Measurements from ENCODE around the gene PRR20G.

The PRR20G gene

GRCh38 chr3:127238602-127239001 is 49.2 kb downstream of the PRR20G start:
- DNase-seq, result no peak
- no peaks in the 10 kb centered on the region for H3K4me1 ChIP-seq (ENCODE audit: control insufficient read depth, insufficient read depth, low read length, poor library complexity, severe bottlenecking)
- H3K36me3 ChIP-seq (ENCODE audit: control insufficient read depth, insufficient read depth, low read length), result no peaks in the 10 kb centered on the region
- H3K9me3 ChIP-seq (ENCODE audit: control insufficient read depth, low read length), result no peaks in the 10 kb centered on the region
- H3K27me3 ChIP-seq (replicated peaks; ENCODE audit: control insufficient read depth, insufficient read depth, low read length, poor library complexity, severe bottlenecking), result no peaks in the 10 kb centered on the region
- no peak overlapping the region for H3K4me3 ChIP-seq (ENCODE audit: insufficient read depth, low read depth, low read length, poor library complexity, severe bottlenecking)
- no peak overlapping the region for H3K27ac ChIP-seq (ENCODE audit: insufficient read depth, low read length, poor library complexity, severe bottlenecking)

GRCh38 chr3:127237835-127238234 is 50.0 kb downstream of the PRR20G start:
- no peaks in the 10 kb centered on the region for H3K9me3 ChIP-seq (ENCODE audit: control insufficient read depth, low read length)
- H3K27me3 ChIP-seq (replicated peaks; ENCODE audit: control insufficient read depth, insufficient read depth, low read length, poor library complexity, severe bottlenecking), result no peaks in the 10 kb centered on the region
- H3K36me3 ChIP-seq (ENCODE audit: control insufficient read depth, insufficient read depth, low read length), result no peaks in the 10 kb centered on the region
- H3K27ac ChIP-seq (ENCODE audit: insufficient read depth, low read length, poor library complexity, severe bottlenecking), result no peak overlapping the region
- DNase-seq, result no peak
- no peak overlapping the region for H3K4me3 ChIP-seq (ENCODE audit: insufficient read depth, low read depth, low read length, poor library complexity, severe bottlenecking)
- H3K4me1 ChIP-seq (ENCODE audit: control insufficient read depth, insufficient read depth, low read length, poor library complexity, severe bottlenecking), result no peaks in the 10 kb centered on the region

GRCh38 chr3:127235706-127236105 is 52.1 kb downstream of the PRR20G start:
- Histone ChIP-seq H3K36me3 (ENCODE audit: control insufficient read depth, insufficient read depth, low read length) (no peaks in the 10 kb centered on the region), H3K27me3 (replicated peaks; ENCODE audit: control insufficient read depth, insufficient read depth, low read length, poor library complexity, severe bottlenecking) (no peaks in the 10 kb centered on the region), H3K4me1 (ENCODE audit: control insufficient read depth, insufficient read depth, low read length, poor library complexity, severe bottlenecking) (no peaks in the 10 kb centered on the region), H3K4me3 (ENCODE audit: insufficient read depth, low read depth, low read length, poor library complexity, severe bottlenecking) (no peak overlapping the region), H3K27ac (ENCODE audit: insufficient read depth, low read length, poor library complexity, severe bottlenecking) (no peak overlapping the region), H3K9me3 (ENCODE audit: control insufficient read depth, low read length) (no peaks in the 10 kb centered on the region)
- no peak for DNase-seq

GRCh38 chr3:127234778-127235177 is 53.1 kb downstream of the PRR20G start:
- Histone ChIP-seq H3K9me3 (ENCODE audit: control insufficient read depth, low read length) (no peaks in the 10 kb centered on the region), H3K4me1 (ENCODE audit: control insufficient read depth, insufficient read depth, low read length, poor library complexity, severe bottlenecking) (no peaks in the 10 kb centered on the region), H3K27me3 (replicated peaks; ENCODE audit: control insufficient read depth, insufficient read depth, low read length, poor library complexity, severe bottlenecking) (no peaks in the 10 kb centered on the region)

More at GRCh38 chr3:127234778-127235177, 53.1 kb downstream of the PRR20G start:
- Histone ChIP-seq H3K36me3 (ENCODE audit: control insufficient read depth, insufficient read depth, low read length) (no peaks in the 10 kb centered on the region), H3K4me3 (ENCODE audit: insufficient read depth, low read depth, low read length, poor library complexity, severe bottlenecking) (no peak overlapping the region), H3K27ac (ENCODE audit: insufficient read depth, low read length, poor library complexity, severe bottlenecking) (no peak overlapping the region)
- no peak for DNase-seq

All from effector memory CD4-positive, alpha-beta T cell (primary cell).